Forelimb muscle (tissue), 1 donor: ENCODE data around the gene SPRR1B. TPM values are rescaled to one million over a fixed set of nuclear protein-coding genes. Genes with fewer than 3 reads are reported as not detected.
"Not testable (repeated sequence)": the region's sequence is repeated elsewhere in the genome, so short reads cannot be mapped to it uniquely, and the experiment has no call there.

ENCODE experiments used
- DNase-seq: peaks from one replicate; pipeline ENCODE4 v3.0.0-alpha.2; 2013; ENCODE audit warnings: low read depth
- polyA plus RNA-seq: library from polyadenylated mRNA; unstranded; fragments of 120-200 nt; gene quantifications from one replicate; pipeline ENCODE4 v1.2.1, GENCODE V29; 2013; ENCODE audit not compliant: insufficient read length

Gene SPRR1B, protein sequence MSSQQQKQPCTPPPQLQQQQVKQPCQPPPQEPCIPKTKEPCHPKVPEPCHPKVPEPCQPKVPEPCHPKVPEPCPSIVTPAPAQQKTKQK
- not detected for polyA plus RNA-seq

- no peak for DNase-seq
These were observed at the start of gene SPRR1B for GRCh38 chr1:153030895-153031294. TSS of gene SPRR1B (plus strand) at chr1:153031203. CDS start at chr1:153032346, 1,143 bp downstream.

- no peak for DNase-seq
These were observed 48.9 kb upstream of the SPRR1B start for GRCh38 chr1:152982076-152982475.

- no peak for DNase-seq
These were observed 47.8 kb upstream of the SPRR1B start for GRCh38 chr1:152983234-152983633.

DNA sequence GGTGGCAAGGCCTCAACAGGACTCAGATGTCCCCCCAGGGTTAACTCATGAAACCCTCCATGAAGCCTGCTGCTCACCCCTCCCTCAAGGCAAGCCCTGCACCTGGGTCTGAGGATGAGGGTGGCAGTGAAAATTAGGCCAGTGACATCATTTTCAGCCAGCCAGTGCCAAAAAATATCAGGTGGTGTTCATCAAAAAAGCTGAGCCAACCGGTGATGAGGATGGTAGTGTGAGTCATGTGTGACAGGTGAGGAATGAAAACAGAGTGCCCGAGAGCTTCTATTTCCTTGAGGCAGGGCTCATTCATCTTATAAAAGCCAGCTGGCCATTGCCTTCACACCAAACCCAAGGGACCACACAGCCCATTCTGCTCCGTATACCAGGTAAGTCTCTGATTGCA is 47.3 kb upstream of the SPRR1B start, which contains the start of gene SPRR1A:
SPRR1A (plus strand) TSS at position 339 of the 400 bp plus-strand sequence. CDS start 1,150 bp downstream, outside the sequence.
- DNase-seq: no peak

DNA sequence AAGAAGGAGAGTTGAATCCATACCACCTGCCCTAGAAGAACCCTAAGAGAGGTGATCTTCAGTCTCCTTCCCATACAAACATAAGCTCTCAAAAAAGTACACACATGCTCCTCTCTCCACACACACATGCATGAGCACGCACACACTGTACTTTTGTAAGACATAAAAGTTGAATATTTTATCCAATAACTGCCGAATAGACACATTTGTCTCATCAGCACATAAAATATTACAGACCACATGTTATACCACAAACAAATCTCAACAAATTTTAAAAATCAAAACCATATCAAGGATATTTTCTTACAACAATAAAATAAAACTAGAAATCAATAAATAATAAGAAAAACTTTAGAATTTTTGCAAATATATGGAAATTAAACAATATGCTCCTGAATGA is 44.4 kb upstream of the SPRR1B start:
- DNase-seq: no peak

DNA sequence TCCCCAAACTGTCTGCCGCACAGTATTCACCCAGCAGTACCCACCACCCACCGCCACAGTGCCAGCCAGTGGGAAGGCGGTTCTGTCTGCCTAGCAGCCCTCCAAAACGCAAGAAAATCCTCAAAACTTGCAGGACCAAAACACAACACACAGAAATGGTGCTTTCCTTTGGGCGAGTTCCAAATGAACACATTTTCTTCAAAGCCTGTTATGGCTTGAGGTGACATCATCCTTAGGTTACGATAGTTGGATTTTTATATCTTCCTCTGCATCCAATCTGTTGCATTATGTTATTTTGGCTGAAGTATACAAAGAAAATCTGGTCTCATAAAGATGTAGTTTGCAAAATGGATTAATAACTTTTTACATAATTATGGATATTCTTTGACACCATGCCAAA is 37.8 kb upstream of the SPRR1B start:
- DNase-seq: no peak

DNA sequence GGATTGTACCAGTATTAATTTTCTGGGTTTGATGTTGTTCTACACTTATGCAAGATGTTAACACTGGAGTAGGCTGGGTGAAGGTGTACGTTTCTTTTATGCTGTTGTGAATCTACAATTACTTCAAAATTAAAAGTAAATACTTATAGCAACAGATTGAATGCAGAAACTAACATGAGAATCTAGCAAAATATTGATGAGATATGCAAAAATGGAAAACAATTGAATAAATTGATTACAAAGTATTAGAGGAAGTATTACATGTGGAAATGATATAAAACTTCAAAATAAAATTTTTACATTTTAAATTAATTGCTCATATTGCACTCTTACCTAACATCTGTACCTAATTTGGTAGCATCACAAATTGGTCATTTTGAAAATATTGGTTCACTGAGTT is 35.2 kb upstream of the SPRR1B start:
- DNase-seq: no peak

DNA sequence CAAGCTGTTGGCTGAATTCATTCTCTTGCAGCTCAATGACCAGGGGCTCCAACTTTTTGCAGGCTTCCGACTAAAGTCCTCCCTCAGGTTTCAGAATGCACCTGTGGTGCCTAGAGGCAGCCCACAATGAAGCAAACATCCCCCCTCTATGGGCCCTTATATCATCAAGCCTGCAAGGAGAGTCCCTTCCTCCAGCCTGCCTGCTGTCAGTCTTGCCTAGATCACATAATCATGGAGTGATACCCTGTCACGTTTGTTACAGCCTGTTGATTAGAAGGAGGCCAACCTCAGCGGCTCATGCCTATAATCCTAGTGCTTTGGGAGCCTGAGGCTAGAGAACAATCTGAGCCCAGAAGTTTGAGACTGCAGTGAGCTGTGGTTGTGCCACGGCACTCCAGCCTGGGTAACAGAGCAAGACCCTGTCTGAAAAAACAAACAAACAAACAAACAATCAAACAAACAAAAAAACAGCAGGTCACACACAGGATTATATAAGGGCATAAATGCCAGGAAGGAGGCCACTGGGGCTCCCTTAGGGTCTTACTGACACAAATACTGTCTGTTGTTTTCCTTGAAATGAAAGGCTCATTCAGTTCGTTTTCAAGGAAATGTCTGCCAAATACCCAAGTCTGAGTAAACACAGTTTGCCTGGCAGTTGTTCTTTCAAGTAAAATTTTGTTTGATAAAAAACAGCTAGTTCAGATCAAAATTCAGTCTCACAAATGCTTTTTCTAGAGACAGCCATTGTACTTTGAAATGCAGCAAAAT is 34.2 kb upstream of the SPRR1B start:
- no peak for DNase-seq

DNA sequence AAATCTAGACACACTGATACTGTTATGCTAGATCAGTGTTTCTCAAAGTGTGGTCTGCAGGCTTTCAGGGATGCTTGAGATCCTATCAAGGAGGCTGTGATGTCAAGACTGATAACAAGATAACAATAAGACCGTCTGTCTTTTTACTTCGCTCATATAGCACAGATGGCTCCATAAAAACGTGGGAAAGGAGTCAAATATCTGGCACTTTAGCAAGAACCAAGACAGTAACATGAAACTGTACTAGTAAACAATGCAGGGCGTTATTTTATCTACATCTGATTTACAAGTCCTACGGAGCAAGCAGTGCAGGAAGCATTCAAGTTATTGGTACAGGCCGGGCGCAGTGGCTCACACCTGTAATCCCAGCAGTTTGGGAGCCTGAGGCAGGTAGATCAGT is 33.1 kb upstream of the SPRR1B start:
- no peak for DNase-seq

DNA sequence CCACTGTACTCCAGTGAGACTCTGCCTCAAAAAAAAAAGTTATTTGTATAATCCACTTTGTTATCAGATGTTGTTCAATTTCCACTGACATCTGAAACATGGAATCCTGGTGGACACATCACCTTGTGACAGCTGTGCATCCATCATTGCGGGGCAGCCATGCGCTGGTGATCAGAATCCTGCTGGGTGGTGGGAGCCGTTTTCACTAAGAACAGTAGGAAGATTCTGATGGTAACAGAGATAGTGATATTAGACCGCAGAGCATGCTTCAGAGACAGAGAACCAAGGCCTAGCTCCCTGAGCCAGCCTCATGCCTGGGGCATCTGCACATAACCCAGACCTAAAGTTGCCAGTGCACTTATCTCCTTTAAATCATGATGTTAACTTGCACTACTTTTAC is 32.5 kb upstream of the SPRR1B start:
- DNase-seq: no peak

DNA sequence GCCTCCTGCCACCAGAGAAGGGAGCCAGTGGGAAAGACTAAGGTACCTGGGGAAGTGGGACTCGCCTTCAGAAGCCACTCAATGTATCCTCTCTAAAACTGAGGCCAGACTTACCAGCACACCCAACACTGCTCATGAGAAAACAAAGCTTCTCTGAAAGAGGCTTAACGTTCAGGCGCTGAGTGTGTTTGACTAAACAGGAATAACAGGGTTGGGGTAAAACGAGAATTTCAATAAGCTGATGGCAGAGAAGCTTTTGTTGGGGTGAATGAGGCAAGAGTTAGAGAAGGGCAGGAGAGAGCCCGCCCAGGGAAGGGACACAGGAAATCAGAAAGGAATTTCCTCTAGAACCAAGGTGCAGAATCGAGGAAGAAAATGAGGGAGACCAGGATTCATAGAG is 31.2 kb upstream of the SPRR1B start:
- no peak for DNase-seq

DNA sequence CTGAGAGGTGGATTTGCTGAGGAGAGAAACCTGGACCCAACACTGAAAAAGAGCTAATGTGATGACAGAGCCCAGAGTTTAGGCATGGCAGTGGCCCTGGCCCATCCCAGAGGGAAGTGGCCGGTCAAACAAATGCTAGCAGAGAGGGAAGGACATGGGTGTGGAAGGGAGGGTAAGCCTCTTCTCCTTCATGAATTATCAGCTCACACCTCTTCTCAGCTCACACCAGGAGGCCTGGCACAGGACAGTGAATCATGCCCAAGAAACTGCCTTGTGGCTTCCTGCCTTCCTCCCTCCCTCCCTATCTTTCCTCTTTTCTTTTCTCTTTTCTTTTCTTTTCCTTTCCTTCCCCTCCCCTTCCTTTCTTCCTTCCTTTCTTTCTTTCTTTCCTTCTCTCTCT is 30.7 kb upstream of the SPRR1B start:
- no peak for DNase-seq

- DNase-seq: no peak
These were observed 29.6 kb upstream of the SPRR1B start, which contains the start of gene SPRR3 for GRCh38 chr1:153001382-153001781. TSS of gene SPRR3 (plus strand) at chr1:153001749. CDS start at chr1:153003021, 1,272 bp downstream.

DNA sequence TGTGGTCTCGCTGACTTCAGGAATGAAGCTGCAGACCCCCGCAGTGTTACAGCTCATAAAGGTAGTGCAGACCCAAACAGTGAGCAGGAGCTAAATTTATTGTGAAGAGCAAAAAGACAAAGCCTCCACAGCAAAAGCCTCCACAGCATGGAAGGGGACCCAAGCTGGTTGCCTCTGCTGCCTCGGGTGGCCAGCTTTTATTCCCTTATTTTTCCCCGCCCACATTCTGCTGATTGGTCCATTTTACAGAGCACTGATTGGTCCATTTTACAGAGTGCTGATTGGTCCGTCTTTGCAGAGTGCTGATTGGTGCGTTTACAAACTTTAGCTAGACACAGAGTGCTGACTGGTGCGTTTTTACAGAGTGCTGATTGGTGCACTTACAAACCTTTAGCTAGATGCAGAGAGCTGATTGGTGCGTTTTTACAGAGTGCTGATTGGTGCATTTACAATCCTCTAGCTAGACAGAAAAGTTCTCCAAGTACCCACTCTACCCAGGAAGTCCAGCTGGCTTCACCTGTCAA is 19.7 kb upstream of the SPRR1B start:
- DNase-seq: not testable (repeated sequence)

DNA sequence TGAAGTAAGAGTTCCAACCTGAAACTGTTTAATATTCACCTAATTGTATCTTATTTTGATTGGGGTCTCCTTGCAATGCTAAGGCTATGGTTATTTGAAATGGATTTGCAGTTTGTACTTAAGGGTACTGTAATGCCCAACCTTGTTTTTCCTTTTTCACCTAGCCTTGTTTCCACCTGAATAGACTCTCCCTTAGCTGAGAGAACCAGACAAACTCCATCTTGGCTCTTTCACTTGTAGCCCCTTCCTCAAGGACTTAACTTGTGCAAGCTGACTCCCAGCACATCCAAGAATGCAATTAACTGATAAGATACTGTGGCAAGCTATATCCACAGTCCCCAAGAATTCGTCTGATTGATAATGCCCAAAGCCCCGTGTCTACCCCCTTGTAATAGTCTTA is 9.2 kb upstream of the SPRR1B start:
- not testable (repeated sequence) for DNase-seq

DNA sequence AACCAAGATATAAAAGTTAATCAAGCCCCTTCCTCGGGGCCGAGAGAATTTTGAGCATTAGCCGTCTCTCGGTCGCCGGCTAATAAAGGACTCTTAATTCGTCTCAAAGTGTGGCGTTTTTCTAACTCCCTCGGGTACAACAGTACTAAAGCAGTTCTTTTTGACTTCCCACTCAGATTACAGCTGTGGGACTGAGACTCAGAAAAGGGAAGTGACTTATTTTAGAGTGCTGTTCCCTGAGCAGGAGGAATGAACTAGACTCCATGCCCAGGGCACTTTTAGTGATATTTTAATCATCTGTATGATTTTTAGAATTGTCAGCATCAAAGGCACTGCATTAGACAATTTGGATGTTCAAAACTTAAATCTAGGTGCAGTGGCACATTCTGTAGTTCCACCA is 8.7 kb upstream of the SPRR1B start:
- DNase-seq: not testable (repeated sequence)

DNA sequence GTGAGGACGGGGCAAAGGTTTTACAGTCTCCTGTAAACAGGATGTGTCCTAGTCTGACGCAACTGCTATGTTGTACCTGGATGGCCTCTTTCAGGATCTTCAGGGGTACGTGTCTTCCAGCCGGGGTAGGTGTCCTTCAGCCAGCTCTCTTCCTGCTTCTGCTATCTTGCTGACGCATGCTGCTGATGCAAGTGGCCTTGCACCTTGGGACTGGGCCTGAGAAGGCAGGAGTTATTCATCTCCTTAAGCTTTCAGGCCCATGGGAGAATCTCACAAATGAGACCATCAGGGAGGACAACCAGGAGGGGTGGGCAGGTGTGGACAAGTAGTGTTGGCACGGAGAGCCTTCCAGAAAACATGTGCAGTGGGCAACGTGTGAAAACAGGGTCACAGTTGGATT is 7.9 kb upstream of the SPRR1B start:
- no peak for DNase-seq

DNA sequence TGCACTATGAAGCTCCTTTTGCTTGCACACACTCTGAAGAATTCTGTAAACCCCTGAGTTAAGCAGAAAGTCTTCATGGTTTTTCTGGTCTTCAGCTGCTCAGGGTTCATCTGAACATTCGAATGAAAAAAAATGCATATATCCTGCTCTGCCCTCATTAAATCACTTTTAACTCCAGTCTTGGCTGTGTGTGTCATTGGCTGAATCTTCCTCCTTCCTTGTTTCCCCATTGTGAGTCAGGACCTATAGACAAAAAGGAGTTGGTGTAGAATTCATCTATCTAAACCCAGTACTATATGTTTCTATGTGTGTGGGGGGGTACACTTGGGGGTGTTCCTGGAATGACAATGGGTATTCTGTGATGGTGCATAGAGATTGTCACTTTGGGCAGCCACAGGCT is 6.6 kb upstream of the SPRR1B start:
- no peak for DNase-seq

DNA sequence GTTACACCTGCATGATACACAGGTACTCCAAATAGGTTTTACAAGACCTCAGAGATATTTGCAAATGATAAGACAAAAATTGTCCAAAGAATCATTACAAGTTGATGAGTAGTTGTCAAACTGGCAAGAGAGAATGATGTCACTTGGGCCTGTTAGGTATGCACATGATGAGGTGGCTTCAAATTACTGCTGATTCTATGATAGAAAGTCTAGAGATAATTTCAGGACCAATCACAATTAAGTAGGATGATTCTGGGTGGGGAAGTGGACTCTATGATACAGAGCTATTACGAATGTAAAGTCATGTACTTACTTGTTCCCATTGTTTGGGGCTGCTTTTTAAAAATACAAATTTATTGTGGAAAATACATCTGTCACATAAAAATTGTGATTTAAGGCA is 5.2 kb upstream of the SPRR1B start:
- DNase-seq: no peak

- no peak for DNase-seq
These were observed 2.2 kb upstream of the SPRR1B start for GRCh38 chr1:153028766-153029165.

GRCh38 chr1:153032073-153032472 is 1.1 kb downstream of the SPRR1B start:
- DNase-seq: no peak

- no peak for DNase-seq
These were observed 1.8 kb downstream of the SPRR1B start for GRCh38 chr1:153032677-153033308.

- no peak for DNase-seq
These were observed 4.2 kb downstream of the SPRR1B start for GRCh38 chr1:153035211-153035610.
